Measurements from ENCODE around the gene ACBD6. TPM values are rescaled to one million over a fixed set of nuclear protein-coding genes. Genes with fewer than 3 reads are reported as not detected.
A peak's percentile ranks its signal among the peaks of the same experiment; 100 is the strongest.

ACBD6 gene
- total and polyA plus RNA-seq, 2 of the 4 experiments (the other 2 are of a cell fraction): 52.5 to 59.1 TPM

DNA sequence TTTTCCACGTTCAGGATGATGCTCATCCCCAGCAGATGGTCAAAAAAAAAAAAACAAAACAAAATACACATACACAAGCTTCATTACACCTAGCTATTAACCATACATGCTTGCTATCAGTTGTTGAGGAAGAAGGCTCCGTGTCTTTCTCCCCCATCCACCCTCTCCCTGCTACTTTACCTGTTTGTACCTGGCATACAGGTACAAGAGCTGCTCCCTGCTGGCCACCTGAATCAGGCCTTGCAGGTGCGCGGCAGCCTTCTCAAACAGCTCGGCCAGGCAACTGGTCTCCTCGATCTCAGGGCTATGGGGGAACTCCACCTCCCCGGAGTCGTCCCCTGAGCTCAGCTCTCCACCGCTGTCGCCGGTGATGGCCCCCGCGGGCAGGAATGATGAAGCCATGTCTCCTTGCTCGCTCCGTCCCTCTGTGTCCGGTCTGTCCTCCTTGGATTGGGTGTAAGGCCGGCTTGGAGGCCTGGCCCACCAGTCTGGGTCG, 464 bp downstream of the ACBD6 start:
- POLR2A ChIA-PET (ENCODE audit: unreplicated experiment): interaction anchor here (0.5 to 1.0 kb wide), 3 partner anchors 11 to 565 kb away, joined by 3 to 4 read pairs (median 3); no protein-coding TSS in a partner anchor
- H3K4me1 ChIP-seq (ENCODE audit: control insufficient read depth, insufficient read depth, low read length): peaks cover 15% of the 10 kb centered on the region
- DNase-seq: no peak

More for the DNA sequence above, 464 bp downstream of the ACBD6 start:
- Histone ChIP-seq H4K8ac (ENCODE audit: low read depth in 2 of 2, low read length in 2 of 2) (peak overlapping the region; percentile 86 to 98), H3K23ac (ENCODE audit: low read depth, low read length) (peak overlapping the region; percentile 39), H3K4ac (ENCODE audit: low read depth, low read length) (peak overlapping the region; percentile 96), H3K27me3 (ENCODE audit: control insufficient read depth, insufficient read depth, low read length) (no peaks in the 10 kb centered on the region), H3K27ac (ENCODE audit: insufficient read depth, low read length) (peak overlapping the region; percentile 98), H4K5ac (ENCODE audit: low read depth, low read length) (peak overlapping the region; percentile 62), H3K9me1 (ENCODE audit: insufficient read depth, low read length) (peaks cover 4% of the 10 kb centered on the region; the same call in 1 of the 2 replicates), H4K20me1 (ENCODE audit: insufficient read depth, low read length) (no peaks in the 10 kb centered on the region; the same call in 1 of the 2 replicates), H3K36me3 (ENCODE audit: control insufficient read depth, insufficient read depth, low read length) (peaks cover 11% of the 10 kb centered on the region), H2AK5ac (ENCODE audit: low read depth, low read length) (peak overlapping the region; percentile 80), H2BK120ac (ENCODE audit: low read depth, low read length) (peak overlapping the region; percentile 83), H2AFZ (replicated peaks; ENCODE audit: low read length, poor library complexity) (peak overlapping the region; percentile 97), H3K56ac (ENCODE audit: extremely low read depth, insufficient read depth, low read length) (peak overlapping the region; percentile 85), H3K14ac (replicated peaks; ENCODE audit: low read depth, low read length) (peak overlapping the region; percentile 65), H3K9me3 (ENCODE audit: control insufficient read depth, insufficient read depth, low read length) (no peaks in the 10 kb centered on the region), H3K4me2 (ENCODE audit: low read depth, low read length) (peak overlapping the region; percentile 97), H2AK9ac (replicated peaks; ENCODE audit: low read depth, low read length, poor library complexity) (peak overlapping the region; percentile 63), H2BK5ac (ENCODE audit: low read depth, low read length, poor library complexity, severe bottlenecking) (peak overlapping the region; percentile 95), H3K9ac (ENCODE audit: low read depth, low read length) (peak overlapping the region; percentile 99), H3K4me3 (ENCODE audit: insufficient read depth, low read depth, low read length) (peak overlapping the region; percentile 95), H3K18ac (ENCODE audit: low read depth, low read length) (peak overlapping the region; percentile 70), H4K91ac (ENCODE audit: insufficient read depth, low read depth, low read length) (peak overlapping the region; percentile 95), H2BK15ac (ENCODE audit: low read depth, low read length) (peak overlapping the region; percentile 76; the same call in 2 of the 3 replicates), H2BK20ac (ENCODE audit: low read depth, low read length) (peak overlapping the region; percentile 15), H3K79me1 (ENCODE audit: low read depth in 1 of 2, low read length in 2 of 2) (peaks cover 11 to 41% of the 10 kb centered on the region in 2 experiments)
- in situ Hi-C loops (cut with MboI; ENCODE audit: low sequenced_read_pairs) (no loop called here), intact Hi-C loops (cut with micrococcal nuclease) (no loop called here), dilution Hi-C loops (cut with HindIII; ENCODE audit: low sequenced_read_pairs, unreplicated experiment) (no loop called here)
- 1% methylated on average over 13 of the region's 18 CpGs; no CpG with 5 or more reads in 1 of the 2 experiments for WGBS, 2 experiments (ENCODE audit: extremely low coverage in 2 of 2, insufficient read length in 1 of 2)
- CTCF ChIA-PET: interaction anchor here (0.6 to 0.8 kb wide), 2 partner anchors 14 to 1622 kb away, joined by 3 to 5 read pairs; no protein-coding TSS in a partner anchor
- no peak for TF ChIP-seq POLR2A (IDR thresholded peaks at IDR 0.05; ENCODE audit: low read depth, low read length)
- no peak for TF ChIP-seq MAFK (IDR thresholded peaks at IDR 0.05; ENCODE audit: low read depth, low read length)
- no peak for ATAC-seq (ENCODE audit: low read depth)
- BruUV-seq (replicated peaks): TSS peak; percentile 64
